WTC11 (cell line): ENCODE measurements around the gene MERTK.

Source experiments
- CBFB ChIP-seq: sonication (generic); formaldehyde crosslinking; IDR thresholded peaks from 2 replicates; pipeline ENCODE4 v1.8.1; 2022; ENCODE audit warnings: mild to moderate bottlenecking, low read depth, missing genetic modification reagents
- FOXP1 ChIP-seq: sonication (generic); formaldehyde crosslinking; IDR thresholded peaks from 2 replicates; pipeline ENCODE4 v1.8.0; 2022; ENCODE audit warnings: missing genetic modification reagents, mild to moderate bottlenecking, moderate library complexity, borderline replicate concordance
- JAZF1 ChIP-seq: fragments of 250-450 bp; sonication (Bioruptor Pico); IDR thresholded peaks from 2 replicates; pipeline ENCODE4 v1.9.0; 2021; ENCODE audit warnings: moderate library complexity, mild to moderate bottlenecking, inconsistent platforms
- JUN ChIP-seq: sonication (generic); formaldehyde crosslinking; IDR thresholded peaks from 2 replicates; pipeline ENCODE4 v1.8.0; 2023; ENCODE audit warnings: mild to moderate bottlenecking, missing genetic modification reagents
- NFYB ChIP-seq: sonication (generic); formaldehyde crosslinking; conservative IDR thresholded peaks from 2 replicates; pipeline ENCODE4 v1.8.0; 2022; ENCODE audit warnings: low read depth, missing genetic modification reagents
- TF ChIP-seq, protein P1 (sequence below): fragments of 200-600 bp; IDR thresholded peaks from 2 replicates; pipeline ENCODE4 v1.8.0; 2022; ENCODE audit warnings: antibody characterized with exemption
- TF ChIP-seq, protein P2 (sequence below): sonication (generic); formaldehyde crosslinking; IDR thresholded peaks from 2 replicates; pipeline ENCODE4 v1.8.1; 2022; ENCODE audit warnings: low read depth, missing genetic modification reagents, borderline replicate concordance
- TF ChIP-seq, protein P3 (sequence below): sonication (generic); formaldehyde crosslinking; IDR thresholded peaks from 2 replicates; pipeline ENCODE4 v1.8.1; 2023; ENCODE audit warnings: mild to moderate bottlenecking, missing genetic modification reagents

DNA sequence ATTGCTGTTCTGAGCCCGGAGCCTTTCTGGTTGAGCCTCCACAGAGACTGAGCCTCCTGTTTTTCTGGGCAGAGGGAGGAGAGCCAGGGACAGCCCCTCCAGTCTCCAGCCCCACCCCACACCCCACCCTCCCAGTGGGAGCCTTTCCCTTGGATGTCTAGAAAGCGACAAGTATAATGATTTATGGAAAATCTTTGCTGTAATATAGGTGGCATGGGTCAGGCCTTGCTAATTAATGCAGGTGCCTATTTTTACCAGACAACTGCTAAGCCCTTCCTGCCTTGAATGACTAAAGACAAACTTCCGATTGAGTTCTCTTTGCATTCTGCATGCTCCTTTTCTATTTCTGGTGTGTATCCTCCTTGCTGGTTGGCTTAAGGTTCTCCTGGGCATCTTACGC lies 43.1 kb downstream of the MERTK start:
- TF ChIP-seq, protein P1, sequence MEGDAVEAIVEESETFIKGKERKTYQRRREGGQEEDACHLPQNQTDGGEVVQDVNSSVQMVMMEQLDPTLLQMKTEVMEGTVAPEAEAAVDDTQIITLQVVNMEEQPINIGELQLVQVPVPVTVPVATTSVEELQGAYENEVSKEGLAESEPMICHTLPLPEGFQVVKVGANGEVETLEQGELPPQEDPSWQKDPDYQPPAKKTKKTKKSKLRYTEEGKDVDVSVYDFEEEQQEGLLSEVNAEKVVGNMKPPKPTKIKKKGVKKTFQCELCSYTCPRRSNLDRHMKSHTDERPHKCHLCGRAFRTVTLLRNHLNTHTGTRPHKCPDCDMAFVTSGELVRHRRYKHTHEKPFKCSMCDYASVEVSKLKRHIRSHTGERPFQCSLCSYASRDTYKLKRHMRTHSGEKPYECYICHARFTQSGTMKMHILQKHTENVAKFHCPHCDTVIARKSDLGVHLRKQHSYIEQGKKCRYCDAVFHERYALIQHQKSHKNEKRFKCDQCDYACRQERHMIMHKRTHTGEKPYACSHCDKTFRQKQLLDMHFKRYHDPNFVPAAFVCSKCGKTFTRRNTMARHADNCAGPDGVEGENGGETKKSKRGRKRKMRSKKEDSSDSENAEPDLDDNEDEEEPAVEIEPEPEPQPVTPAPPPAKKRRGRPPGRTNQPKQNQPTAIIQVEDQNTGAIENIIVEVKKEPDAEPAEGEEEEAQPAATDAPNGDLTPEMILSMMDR: no peak
- TF ChIP-seq, protein P2, sequence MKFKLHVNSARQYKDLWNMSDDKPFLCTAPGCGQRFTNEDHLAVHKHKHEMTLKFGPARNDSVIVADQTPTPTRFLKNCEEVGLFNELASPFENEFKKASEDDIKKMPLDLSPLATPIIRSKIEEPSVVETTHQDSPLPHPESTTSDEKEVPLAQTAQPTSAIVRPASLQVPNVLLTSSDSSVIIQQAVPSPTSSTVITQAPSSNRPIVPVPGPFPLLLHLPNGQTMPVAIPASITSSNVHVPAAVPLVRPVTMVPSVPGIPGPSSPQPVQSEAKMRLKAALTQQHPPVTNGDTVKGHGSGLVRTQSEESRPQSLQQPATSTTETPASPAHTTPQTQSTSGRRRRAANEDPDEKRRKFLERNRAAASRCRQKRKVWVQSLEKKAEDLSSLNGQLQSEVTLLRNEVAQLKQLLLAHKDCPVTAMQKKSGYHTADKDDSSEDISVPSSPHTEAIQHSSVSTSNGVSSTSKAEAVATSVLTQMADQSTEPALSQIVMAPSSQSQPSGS (CRISPR knock-in tag): no peak
- TF ChIP-seq JUN (CRISPR knock-in tag) (no peak), JAZF1 (CRISPR knock-in tag) (no peak), NFYB (no peak), FOXP1 (no peak), CBFB (CRISPR knock-in tag) (no peak)
- TF ChIP-seq, protein P3, sequence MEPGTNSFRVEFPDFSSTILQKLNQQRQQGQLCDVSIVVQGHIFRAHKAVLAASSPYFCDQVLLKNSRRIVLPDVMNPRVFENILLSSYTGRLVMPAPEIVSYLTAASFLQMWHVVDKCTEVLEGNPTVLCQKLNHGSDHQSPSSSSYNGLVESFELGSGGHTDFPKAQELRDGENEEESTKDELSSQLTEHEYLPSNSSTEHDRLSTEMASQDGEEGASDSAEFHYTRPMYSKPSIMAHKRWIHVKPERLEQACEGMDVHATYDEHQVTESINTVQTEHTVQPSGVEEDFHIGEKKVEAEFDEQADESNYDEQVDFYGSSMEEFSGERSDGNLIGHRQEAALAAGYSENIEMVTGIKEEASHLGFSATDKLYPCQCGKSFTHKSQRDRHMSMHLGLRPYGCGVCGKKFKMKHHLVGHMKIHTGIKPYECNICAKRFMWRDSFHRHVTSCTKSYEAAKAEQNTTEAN (CRISPR knock-in tag): no peak
